ENCODE data around the gene SMYD3. TPM values are rescaled to one million over a fixed set of nuclear protein-coding genes. Genes with fewer than 3 reads are reported as not detected.

SMYD3 gene
- total and polyA plus RNA-seq, 2 of the 13 experiments (the other 11 are each of a cell fraction or from before 2014, with no cell fraction given): 27.7 to 35.8 TPM

DNA sequence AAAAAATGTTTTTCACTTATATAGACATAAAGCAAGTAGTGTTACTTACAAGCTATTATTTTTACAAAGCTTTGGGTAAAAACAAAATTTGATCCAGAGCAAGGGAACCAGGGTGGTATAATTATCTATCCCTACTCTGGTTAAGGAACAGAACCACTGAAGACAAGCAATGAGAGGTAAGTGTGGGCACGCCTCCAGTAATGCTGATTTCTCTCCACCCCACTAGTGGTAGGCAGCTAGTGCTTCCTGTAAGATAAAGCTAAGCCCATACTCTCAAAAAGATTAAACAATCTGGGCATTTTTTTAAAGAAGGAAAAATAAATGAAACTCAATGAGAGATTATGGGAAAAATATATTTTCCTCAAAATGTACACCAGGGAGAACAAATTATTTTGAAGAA is 36.9 kb upstream of the SMYD3 start (continued):
- TF ChIP-seq, protein P1, sequence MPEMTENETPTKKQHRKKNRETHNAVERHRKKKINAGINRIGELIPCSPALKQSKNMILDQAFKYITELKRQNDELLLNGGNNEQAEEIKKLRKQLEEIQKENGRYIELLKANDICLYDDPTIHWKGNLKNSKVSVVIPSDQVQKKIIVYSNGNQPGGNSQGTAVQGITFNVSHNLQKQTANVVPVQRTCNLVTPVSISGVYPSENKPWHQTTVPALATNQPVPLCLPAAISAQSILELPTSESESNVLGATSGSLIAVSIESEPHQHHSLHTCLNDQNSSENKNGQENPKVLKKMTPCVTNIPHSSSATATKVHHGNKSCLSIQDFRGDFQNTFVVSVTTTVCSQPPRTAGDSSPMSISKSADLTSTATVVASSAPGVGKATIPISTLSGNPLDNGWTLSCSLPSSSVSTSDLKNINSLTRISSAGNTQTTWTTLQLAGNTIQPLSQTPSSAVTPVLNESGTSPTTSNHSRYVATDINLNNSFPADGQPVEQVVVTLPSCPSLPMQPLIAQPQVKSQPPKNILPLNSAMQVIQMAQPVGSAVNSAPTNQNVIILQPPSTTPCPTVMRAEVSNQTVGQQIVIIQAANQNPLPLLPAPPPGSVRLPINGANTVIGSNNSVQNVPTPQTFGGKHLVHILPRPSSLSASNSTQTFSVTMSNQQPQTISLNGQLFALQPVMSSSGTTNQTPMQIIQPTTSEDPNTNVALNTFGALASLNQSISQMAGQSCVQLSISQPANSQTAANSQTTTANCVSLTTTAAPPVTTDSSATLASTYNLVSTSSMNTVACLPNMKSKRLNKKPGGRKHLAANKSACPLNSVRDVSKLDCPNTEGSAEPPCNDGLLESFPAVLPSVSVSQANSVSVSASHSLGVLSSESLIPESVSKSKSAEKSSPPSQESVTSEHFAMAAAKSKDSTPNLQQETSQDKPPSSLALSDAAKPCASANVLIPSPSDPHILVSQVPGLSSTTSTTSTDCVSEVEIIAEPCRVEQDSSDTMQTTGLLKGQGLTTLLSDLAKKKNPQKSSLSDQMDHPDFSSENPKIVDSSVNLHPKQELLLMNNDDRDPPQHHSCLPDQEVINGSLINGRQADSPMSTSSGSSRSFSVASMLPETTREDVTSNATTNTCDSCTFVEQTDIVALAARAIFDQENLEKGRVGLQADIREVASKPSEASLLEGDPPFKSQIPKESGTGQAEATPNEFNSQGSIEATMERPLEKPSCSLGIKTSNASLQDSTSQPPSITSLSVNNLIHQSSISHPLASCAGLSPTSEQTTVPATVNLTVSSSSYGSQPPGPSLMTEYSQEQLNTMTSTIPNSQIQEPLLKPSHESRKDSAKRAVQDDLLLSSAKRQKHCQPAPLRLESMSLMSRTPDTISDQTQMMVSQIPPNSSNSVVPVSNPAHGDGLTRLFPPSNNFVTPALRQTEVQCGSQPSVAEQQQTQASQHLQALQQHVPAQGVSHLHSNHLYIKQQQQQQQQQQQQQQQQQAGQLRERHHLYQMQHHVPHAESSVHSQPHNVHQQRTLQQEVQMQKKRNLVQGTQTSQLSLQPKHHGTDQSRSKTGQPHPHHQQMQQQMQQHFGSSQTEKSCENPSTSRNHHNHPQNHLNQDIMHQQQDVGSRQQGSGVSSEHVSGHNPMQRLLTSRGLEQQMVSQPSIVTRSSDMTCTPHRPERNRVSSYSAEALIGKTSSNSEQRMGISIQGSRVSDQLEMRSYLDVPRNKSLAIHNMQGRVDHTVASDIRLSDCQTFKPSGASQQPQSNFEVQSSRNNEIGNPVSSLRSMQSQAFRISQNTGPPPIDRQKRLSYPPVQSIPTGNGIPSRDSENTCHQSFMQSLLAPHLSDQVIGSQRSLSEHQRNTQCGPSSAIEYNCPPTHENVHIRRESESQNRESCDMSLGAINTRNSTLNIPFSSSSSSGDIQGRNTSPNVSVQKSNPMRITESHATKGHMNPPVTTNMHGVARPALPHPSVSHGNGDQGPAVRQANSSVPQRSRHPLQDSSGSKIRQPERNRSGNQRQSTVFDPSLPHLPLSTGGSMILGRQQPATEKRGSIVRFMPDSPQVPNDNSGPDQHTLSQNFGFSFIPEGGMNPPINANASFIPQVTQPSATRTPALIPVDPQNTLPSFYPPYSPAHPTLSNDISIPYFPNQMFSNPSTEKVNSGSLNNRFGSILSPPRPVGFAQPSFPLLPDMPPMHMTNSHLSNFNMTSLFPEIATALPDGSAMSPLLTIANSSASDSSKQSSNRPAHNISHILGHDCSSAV (CRISPR knock-in tag; IDR thresholded peaks at IDR 0.05; ENCODE audit: borderline replicate concordance): no peak
- TF ChIP-seq ZNF17 (CRISPR knock-in tag; IDR thresholded peaks at IDR 0.05) (no peak), TGIF2 (CRISPR knock-in tag; IDR thresholded peaks at IDR 0.05) (no peak), EP300 (IDR thresholded peaks at IDR 0.05; ENCODE audit: low read depth in 2 of 2, low read length in 2 of 2) (no peak), EP300 (CRISPR knock-in tag; IDR thresholded peaks at IDR 0.05; ENCODE audit: borderline replicate concordance) (no peak), SYNCRIP (IDR thresholded peaks at IDR 0.05; ENCODE audit: insufficient read depth, low read depth, low read length) (no peak)
